H1 (cell line): ENCODE results near the gene RPS17.

Source experiments
- JUND ChIP-seq: IDR thresholded peaks from 2 replicates; pipeline ENCODE4 v1.6.1; 2011; ENCODE audit warnings: mild to moderate bottlenecking, improper control_type of control experiment, low read length
- NRF1 ChIP-seq: IDR thresholded peaks from 2 replicates; pipeline ENCODE4 v1.6.1; 2011; ENCODE audit warnings: mild to moderate bottlenecking, low read depth, low read length, improper control_type of control experiment
- POLR2A ChIP-seq, 2 experiments: IDR thresholded peaks; 1 replicate in 1 of 2; 2 replicates in 1 of 2; pipeline ENCODE4 v1.6.1; 2011; ENCODE audit warnings: low read depth in 2 of 2, low read length in 2 of 2, mild to moderate bottlenecking in 2 of 2; ENCODE audit errors: control extremely low read depth in 1 of 2
- POLR2AphosphoS5 ChIP-seq: IDR thresholded peaks from 2 replicates; pipeline ENCODE4 v1.6.1; 2011; ENCODE audit warnings: low read depth, low read length

- no peak for TF ChIP-seq NRF1
- no peak for TF ChIP-seq POLR2A (IDR thresholded peaks at IDR 0.05; ENCODE audit: control extremely low read depth in 1 of 2, low read depth in 2 of 2, low read length in 2 of 2)
- TF ChIP-seq POLR2AphosphoS5: no peak
- no peak for TF ChIP-seq JUND
Observed at GRCh38 chr15:82554351-82554750, 14.1 kb upstream of the RPS17 start.
